Measurements from ENCODE around the gene ZNF385C. TPM values are rescaled to one million over a fixed set of nuclear protein-coding genes. Genes with fewer than 3 reads are reported as not detected.

The ZNF385C gene
- total RNA-seq, 6 donors from 2014 or later, result 0.30 to 2.1 (median 0.44) TPM

DNA sequence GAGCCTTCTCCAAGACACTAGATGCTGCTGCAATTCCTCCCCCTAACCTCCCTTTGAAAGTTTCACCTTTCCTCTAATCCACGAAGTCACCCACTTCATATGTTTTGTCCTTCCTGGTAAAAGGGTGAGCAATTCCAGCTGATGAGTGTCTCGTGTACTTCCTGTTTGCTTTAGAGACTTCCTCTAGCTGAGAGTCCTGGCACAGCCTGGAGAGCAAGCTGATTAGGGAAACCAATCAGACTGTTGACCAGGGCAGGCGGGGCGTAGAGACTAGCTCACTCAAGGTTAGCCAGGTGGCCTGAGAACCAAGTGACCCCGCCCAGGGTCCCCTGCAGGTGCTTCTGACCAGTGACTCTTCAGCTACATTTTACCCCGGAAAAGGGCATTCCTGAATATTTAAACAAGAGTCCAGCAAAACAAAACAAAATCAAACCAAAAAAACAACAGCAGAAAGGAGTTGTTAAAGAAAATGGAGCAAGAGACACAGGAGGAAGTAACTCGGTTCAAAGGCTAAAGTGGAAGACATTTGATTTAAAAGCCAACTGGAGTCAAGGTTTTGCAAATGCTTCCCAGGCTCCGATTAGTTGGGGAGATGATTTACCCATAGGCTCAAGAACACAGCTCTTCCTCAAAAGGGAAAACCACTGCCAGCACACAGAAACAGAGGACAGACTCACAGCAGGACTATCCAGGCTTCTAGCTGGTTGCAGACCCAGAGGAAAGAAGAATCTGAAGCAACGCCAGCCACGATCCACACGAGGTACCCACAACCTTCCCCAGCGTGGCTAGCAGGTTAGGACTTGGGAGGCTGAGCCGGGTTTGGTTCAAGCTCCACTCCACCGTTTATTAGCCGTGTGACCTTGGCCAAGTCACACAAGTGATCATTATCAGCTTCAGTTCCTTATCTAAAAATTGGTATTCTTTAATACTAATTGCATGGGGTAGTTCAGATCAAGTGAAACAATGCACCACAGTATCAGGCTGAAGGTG, 37.7 kb upstream of the ZNF385C start:
- Histone ChIP-seq H3K36me3 (peaks cover 0 to 3% (median 0%) of the 10 kb centered on the region in 4 donors), H3K4me3 (peak overlapping the region in 3 of 4 donors; percentile 8 to 31 (median 24)), H3K27me3 (no peaks in the 10 kb centered on the region), H3K9me3 (no peaks in the 10 kb centered on the region), H3K4me1 (peaks cover 78 to 88% (median 85%) of the 10 kb centered on the region in 4 donors), H3K27ac (peak overlapping the region; percentile 74 to 91 (median 82))
- DNase-seq (peak in 1 of 2 donors; percentile 96), ATAC-seq (ENCODE audit: low FRiP score in 2 of 2) (peak; percentile 79 to 92)
- TF ChIP-seq CTCF (IDR thresholded peaks at IDR 0.05) (no peak), POLR2A (IDR thresholded peaks at IDR 0.05) (peak in 1 of 4 donors; percentile 46), EP300 (IDR thresholded peaks at IDR 0.05) (peak in 2 of 4 donors; percentile 75 to 97), POLR2AphosphoS5 (IDR thresholded peaks at IDR 0.05) (peak; percentile 85 to 89)
- 27 to 34% methylated on average over 15 of the region's 15 CpGs for WGBS, 2 donors

GRCh38 chr17:42135151-42135550, 36.9 kb upstream of the ZNF385C start:
- TF ChIP-seq EP300 (IDR thresholded peaks at IDR 0.05), result no peak
- TF ChIP-seq CTCF (IDR thresholded peaks at IDR 0.05), result no peak
- TF ChIP-seq POLR2AphosphoS5 (IDR thresholded peaks at IDR 0.05), result no peak
- peaks cover 87 to 93% (median 91%) of the 10 kb centered on the region in 4 donors for H3K4me1 ChIP-seq
- no peaks in the 10 kb centered on the region for H3K27me3 ChIP-seq
- peaks cover 0 to 4% (median 3%) of the 10 kb centered on the region in 4 donors for H3K36me3 ChIP-seq
- ATAC-seq (ENCODE audit: low FRiP score in 2 of 2) (no peak), DNase-seq (no peak)
- H3K27ac ChIP-seq, result peak overlapping the region; percentile 74 to 91 (median 82)
- peak overlapping the region in 2 of 4 donors; percentile 1 to 31 for H3K4me3 ChIP-seq
- WGBS, 2 donors, result 66 to 71% methylated on average over 6 of the region's 6 CpGs
- H3K9me3 ChIP-seq, result no peaks in the 10 kb centered on the region

DNA sequence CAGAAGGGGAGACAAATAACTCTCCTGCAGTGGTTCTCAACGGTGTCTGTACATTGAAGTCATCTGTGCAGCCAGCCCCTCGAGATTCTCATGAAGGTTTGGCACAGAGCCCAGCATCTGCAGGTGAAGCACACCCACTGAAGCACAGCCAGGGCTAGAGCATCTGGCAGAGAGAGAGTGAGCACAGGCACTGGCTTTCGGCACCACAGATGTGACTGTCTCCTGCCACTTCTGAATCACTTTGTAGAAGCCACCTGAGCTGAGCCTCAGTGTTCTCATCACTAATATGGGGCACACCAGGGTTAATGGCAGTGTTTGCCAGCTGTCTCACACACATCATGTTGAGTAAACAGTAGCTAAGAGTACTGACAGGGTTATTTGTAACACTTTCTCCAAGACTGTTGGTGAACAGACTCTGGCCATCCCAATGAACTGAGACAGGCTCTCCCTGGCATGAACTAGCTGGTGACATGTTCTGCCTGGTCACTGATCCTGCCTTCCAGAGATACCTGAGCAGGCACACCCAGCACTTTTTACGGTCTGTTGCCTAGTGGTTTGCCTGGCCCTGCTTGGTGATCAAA, 35.3 kb upstream of the ZNF385C start:
- no peak for DNase-seq
- TF ChIP-seq POLR2A (IDR thresholded peaks at IDR 0.05), result no peak
- no peak for TF ChIP-seq POLR2AphosphoS5 (IDR thresholded peaks at IDR 0.05)
- Histone ChIP-seq H3K9me3 (no peaks in the 10 kb centered on the region), H3K27me3 (no peaks in the 10 kb centered on the region), H3K4me3 (no peak overlapping the region), H3K4me1 (peaks cover 90 to 98% (median 97%) of the 10 kb centered on the region in 4 donors), H3K36me3 (peaks cover 5 to 20% (median 19%) of the 10 kb centered on the region in 4 donors), H3K27ac (peak overlapping the region; percentile 74 to 91 (median 82))
- ATAC-seq (ENCODE audit: low FRiP score in 2 of 2), result no peak
- WGBS, 2 donors, result 32 to 46% methylated on average over 3 to 4 of the region's 4 CpGs

DNA sequence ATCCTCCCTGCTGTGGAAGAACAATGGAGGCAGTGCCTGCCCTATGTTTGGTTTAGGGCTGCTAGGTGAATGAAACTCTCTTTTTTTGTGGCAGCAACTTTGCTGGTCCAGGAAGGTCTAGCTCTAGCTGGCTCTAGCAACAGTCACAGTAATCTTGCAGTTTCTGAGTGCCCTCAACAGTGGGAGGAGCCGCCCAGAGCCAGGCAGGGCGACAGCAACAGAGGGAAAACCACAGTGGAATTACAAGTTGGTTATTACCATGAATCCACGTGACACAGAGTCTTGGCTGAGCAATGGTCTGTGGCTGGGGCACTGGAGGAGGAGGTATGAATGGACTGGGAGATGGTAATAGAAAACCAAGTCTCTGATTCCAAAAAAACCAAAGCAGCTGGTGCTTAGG, 34.7 kb upstream of the ZNF385C start:
- peak; percentile 80 to 87 for ATAC-seq (ENCODE audit: low FRiP score in 2 of 2)
- 0 to 27% methylated on average over 1 to 3 of the region's 3 CpGs for WGBS, 2 donors
- peak in 1 of 2 donors; percentile 90 for DNase-seq
- H3K36me3 ChIP-seq, result peaks cover 12 to 26% (median 25%) of the 10 kb centered on the region in 4 donors
- TF ChIP-seq POLR2AphosphoS5 (IDR thresholded peaks at IDR 0.05) (peak; percentile 12 to 14), EP300 (IDR thresholded peaks at IDR 0.05) (peak in 1 of 4 donors; percentile 8), CTCF (IDR thresholded peaks at IDR 0.05) (no peak), POLR2A (IDR thresholded peaks at IDR 0.05) (peak in 1 of 4 donors; percentile 36)
- peak overlapping the region; percentile 74 to 91 (median 82) for H3K27ac ChIP-seq
- no peaks in the 10 kb centered on the region for H3K27me3 ChIP-seq
- no peaks in the 10 kb centered on the region for H3K9me3 ChIP-seq
- peaks cover 84 to 96% (median 93%) of the 10 kb centered on the region in 4 donors for H3K4me1 ChIP-seq
- no peak overlapping the region for H3K4me3 ChIP-seq

GRCh38 chr17:42131981-42132432, 33.7 kb upstream of the ZNF385C start:
- Histone ChIP-seq H3K27ac (peak overlapping the region; percentile 74 to 91 (median 82)), H3K36me3 (peaks cover 12 to 35% (median 35%) of the 10 kb centered on the region in 4 donors), H3K4me3 (no peak overlapping the region), H3K4me1 (peaks cover 82 to 86% (median 85%) of the 10 kb centered on the region in 4 donors), H3K9me3 (no peaks in the 10 kb centered on the region), H3K27me3 (no peaks in the 10 kb centered on the region)
- ATAC-seq (ENCODE audit: low FRiP score in 2 of 2) (no peak), DNase-seq (no peak)
- no peak for TF ChIP-seq EP300 (IDR thresholded peaks at IDR 0.05)
- no peak for TF ChIP-seq CTCF (IDR thresholded peaks at IDR 0.05)
- no peak for TF ChIP-seq POLR2AphosphoS5 (IDR thresholded peaks at IDR 0.05)
- no peak for TF ChIP-seq POLR2A (IDR thresholded peaks at IDR 0.05)
- 35 to 39% methylated on average over 4 of the region's 4 CpGs for WGBS, 2 donors
